ENCODE data around the gene SCYGR5.

Gene SCYGR5

DNA sequence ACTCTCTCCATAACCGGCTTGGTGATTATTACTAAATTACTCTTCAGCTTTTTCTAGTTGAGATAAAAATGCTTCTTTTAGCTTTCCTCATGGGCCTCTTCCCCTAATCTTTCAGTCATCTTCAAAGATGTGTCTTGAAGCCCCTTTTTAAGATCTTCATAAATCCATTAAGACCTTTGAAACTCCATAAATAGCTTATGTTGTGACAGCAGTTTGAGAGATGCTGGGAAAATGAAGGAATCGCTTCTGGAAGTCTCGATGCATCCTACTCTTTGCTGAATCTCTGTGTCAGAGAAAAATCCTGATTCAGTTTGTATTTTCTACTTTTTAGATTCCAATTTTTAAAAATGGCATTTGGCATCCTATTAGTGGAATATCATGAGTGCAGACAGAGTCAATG, 36.3 kb upstream of the SCYGR5 start:
- no peak overlapping the region for H3K4me2 ChIP-seq (ENCODE audit: low read depth, low read length, poor library complexity, severe bottlenecking)
- no peaks in the 10 kb centered on the region for H3K36me3 ChIP-seq (ENCODE audit: low read length)
- H3K9me3 ChIP-seq (ENCODE audit: insufficient read depth, low read length) = no peaks in the 10 kb centered on the region
- no peak overlapping the region for H3K4me3 ChIP-seq (ENCODE audit: insufficient read depth, low read length, poor library complexity, severe bottlenecking)
- H4K20me1 ChIP-seq (ENCODE audit: low read depth, low read length) = no peaks in the 10 kb centered on the region
- no peaks in the 10 kb centered on the region for H3K79me2 ChIP-seq (ENCODE audit: insufficient read depth, low read length)
- TF ChIP-seq EZH2phosphoT487 (conservative IDR thresholded peaks at IDR 0.05; ENCODE audit: low read length) = no peak
- TF ChIP-seq, protein P1, sequence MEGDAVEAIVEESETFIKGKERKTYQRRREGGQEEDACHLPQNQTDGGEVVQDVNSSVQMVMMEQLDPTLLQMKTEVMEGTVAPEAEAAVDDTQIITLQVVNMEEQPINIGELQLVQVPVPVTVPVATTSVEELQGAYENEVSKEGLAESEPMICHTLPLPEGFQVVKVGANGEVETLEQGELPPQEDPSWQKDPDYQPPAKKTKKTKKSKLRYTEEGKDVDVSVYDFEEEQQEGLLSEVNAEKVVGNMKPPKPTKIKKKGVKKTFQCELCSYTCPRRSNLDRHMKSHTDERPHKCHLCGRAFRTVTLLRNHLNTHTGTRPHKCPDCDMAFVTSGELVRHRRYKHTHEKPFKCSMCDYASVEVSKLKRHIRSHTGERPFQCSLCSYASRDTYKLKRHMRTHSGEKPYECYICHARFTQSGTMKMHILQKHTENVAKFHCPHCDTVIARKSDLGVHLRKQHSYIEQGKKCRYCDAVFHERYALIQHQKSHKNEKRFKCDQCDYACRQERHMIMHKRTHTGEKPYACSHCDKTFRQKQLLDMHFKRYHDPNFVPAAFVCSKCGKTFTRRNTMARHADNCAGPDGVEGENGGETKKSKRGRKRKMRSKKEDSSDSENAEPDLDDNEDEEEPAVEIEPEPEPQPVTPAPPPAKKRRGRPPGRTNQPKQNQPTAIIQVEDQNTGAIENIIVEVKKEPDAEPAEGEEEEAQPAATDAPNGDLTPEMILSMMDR (IDR thresholded peaks at IDR 0.05; ENCODE audit: insufficient read depth, low read length, poor library complexity, severe bottlenecking) = no peak
- no peak overlapping the region for H3K9ac ChIP-seq (ENCODE audit: low read length)
- H3K27me3 ChIP-seq (ENCODE audit: low read length) = no peaks in the 10 kb centered on the region
- no peak overlapping the region for H2AFZ ChIP-seq (ENCODE audit: low read depth, low read length, severe bottlenecking)
- no peaks in the 10 kb centered on the region for H3F3A ChIP-seq (ENCODE audit: insufficient read depth)
- no peak overlapping the region for H3K27ac ChIP-seq (ENCODE audit: low read depth, low read length)
- H3K9me2 ChIP-seq (replicated peaks; ENCODE audit: insufficient read depth, low read length) = no peaks in the 10 kb centered on the region

DNA sequence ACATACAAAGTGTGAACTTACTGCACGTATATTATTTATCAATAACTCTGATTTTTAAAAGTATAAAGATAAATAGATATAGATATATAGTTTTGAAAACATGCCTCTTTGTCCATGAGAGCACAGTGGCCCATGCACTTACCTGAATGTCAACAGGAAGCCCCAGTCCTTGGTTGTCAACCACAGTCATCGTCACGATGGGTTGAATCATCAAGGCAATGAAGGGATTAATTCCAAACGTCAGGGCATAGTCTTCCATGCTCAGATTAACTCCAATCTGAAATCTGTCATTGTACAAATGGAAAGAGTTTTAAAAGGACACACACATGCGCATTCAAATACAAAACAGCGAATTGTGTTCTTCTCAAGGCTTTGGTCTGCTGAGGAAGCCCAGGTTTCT, 33.8 kb upstream of the SCYGR5 start:
- Histone ChIP-seq H3K4me2 (ENCODE audit: low read depth, low read length, poor library complexity, severe bottlenecking) (no peak overlapping the region), H3K9me2 (replicated peaks; ENCODE audit: insufficient read depth, low read length) (no peaks in the 10 kb centered on the region), H3K27me3 (ENCODE audit: low read length) (no peaks in the 10 kb centered on the region)

DNA sequence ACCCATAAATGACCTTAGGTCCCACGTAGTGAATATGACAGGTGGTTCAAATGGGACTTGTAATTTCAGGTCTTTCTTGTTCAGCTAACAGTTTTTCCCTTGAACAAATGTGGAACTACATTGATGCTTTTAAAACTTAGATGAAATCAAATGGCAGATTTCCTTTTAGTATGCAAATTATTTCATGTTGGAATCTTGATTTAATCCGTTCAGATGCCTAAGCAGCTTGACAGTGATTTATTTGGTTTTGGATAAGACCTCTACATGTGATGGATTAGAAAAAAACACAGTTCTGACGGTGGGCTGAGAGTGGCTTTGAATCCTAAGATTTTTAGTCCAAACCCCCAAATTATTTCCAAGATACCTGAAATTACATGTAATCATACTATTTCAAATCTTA, 32.4 kb upstream of the SCYGR5 start:
- H3K36me3 ChIP-seq (ENCODE audit: low read length) = no peaks in the 10 kb centered on the region
- no peaks in the 10 kb centered on the region for H3K9me3 ChIP-seq (ENCODE audit: insufficient read depth, low read length)
- H3K27ac ChIP-seq (ENCODE audit: low read depth, low read length) = no peak overlapping the region
- no peak overlapping the region for H3K4me2 ChIP-seq (ENCODE audit: low read depth, low read length, poor library complexity, severe bottlenecking)
- no peaks in the 10 kb centered on the region for H4K20me1 ChIP-seq (ENCODE audit: low read depth, low read length)
- H2AFZ ChIP-seq (ENCODE audit: low read depth, low read length, severe bottlenecking) = no peak overlapping the region
- no peaks in the 10 kb centered on the region for H3F3A ChIP-seq (ENCODE audit: insufficient read depth)
- no peak for TF ChIP-seq EZH2phosphoT487 (conservative IDR thresholded peaks at IDR 0.05; ENCODE audit: low read length)
- TF ChIP-seq, protein P1 (IDR thresholded peaks at IDR 0.05; ENCODE audit: insufficient read depth, low read length, poor library complexity, severe bottlenecking) = no peak
- no peaks in the 10 kb centered on the region for H3K9me2 ChIP-seq (replicated peaks; ENCODE audit: insufficient read depth, low read length)
- no peak overlapping the region for H3K4me3 ChIP-seq (ENCODE audit: insufficient read depth, low read length, poor library complexity, severe bottlenecking)
- H3K27me3 ChIP-seq (ENCODE audit: low read length) = no peaks in the 10 kb centered on the region
- no peak overlapping the region for H3K9ac ChIP-seq (ENCODE audit: low read length)
- H3K79me2 ChIP-seq (ENCODE audit: insufficient read depth, low read length) = no peaks in the 10 kb centered on the region

More for the DNA sequence above, 33.8 kb upstream of the SCYGR5 start:
- Histone ChIP-seq H2AFZ (ENCODE audit: low read depth, low read length, severe bottlenecking) (no peak overlapping the region), H3F3A (ENCODE audit: insufficient read depth) (no peaks in the 10 kb centered on the region), H3K9me3 (ENCODE audit: insufficient read depth, low read length) (no peaks in the 10 kb centered on the region), H3K79me2 (ENCODE audit: insufficient read depth, low read length) (no peaks in the 10 kb centered on the region), H4K20me1 (ENCODE audit: low read depth, low read length) (no peaks in the 10 kb centered on the region), H3K4me3 (ENCODE audit: insufficient read depth, low read length, poor library complexity, severe bottlenecking) (no peak overlapping the region), H3K27ac (ENCODE audit: low read depth, low read length) (no peak overlapping the region), H3K36me3 (ENCODE audit: low read length) (no peaks in the 10 kb centered on the region), H3K9ac (ENCODE audit: low read length) (no peak overlapping the region)
- TF ChIP-seq, protein P1 (IDR thresholded peaks at IDR 0.05; ENCODE audit: insufficient read depth, low read length, poor library complexity, severe bottlenecking) = no peak
- TF ChIP-seq EZH2phosphoT487 (conservative IDR thresholded peaks at IDR 0.05; ENCODE audit: low read length) = no peak
